ENCODE results near the gene FMO2. TPM values are rescaled to one million over a fixed set of nuclear protein-coding genes. Genes with fewer than 3 reads are reported as not detected.

The FMO2 gene
- polyA plus RNA-seq, 3 donors = not detected

- Mint-ChIP-seq H3K27ac (no peak overlapping the region), H3K9me3 (peaks cover 0 to 3% (median 0%) of the 10 kb centered on the region in 7 donors), H3K4me3 (no peak overlapping the region), H3K4me1 (peaks cover 10% of the 10 kb centered on the region), H3K36me3 (no peaks in the 10 kb centered on the region), H3K27me3 (ENCODE audit: low read depth in 3 of 3) (peaks cover 26 to 34% (median 29%) of the 10 kb centered on the region in 3 donors)
- Histone ChIP-seq H3K79me2 (ENCODE audit: insufficient read depth, low read length) (no peaks in the 10 kb centered on the region), H2AFZ (ENCODE audit: insufficient read depth, low read depth, low read length, poor library complexity, severe bottlenecking) (no peak overlapping the region), H3K9ac (ENCODE audit: insufficient read depth, low read length, poor library complexity, severe bottlenecking) (no peak overlapping the region), H3K4me1 (ENCODE audit: control insufficient read depth in 1 of 2, insufficient read depth in 2 of 2, low read length in 2 of 2) (peaks cover 7 to 8% of the 10 kb centered on the region in 2 donors), H3K27me3 (ENCODE audit: control insufficient read depth in 2 of 2, insufficient read depth in 2 of 2, low read length in 2 of 2) (peaks cover 14 to 40% of the 10 kb centered on the region in 2 donors), H3K4me2 (replicated peaks; ENCODE audit: extremely low read depth, low read length, poor library complexity, severe bottlenecking) (no peak overlapping the region), H4K20me1 (ENCODE audit: insufficient read depth, low read length) (no peaks in the 10 kb centered on the region), H3K36me3 (replicated peaks in 1 of 2; ENCODE audit: control insufficient read depth in 1 of 2, insufficient read depth in 2 of 2, low read length in 2 of 2) (no peaks in the 10 kb centered on the region), H3K4me3 (replicated peaks in 1 of 3; ENCODE audit: low read depth in 2 of 3, low read length in 3 of 3) (no peak overlapping the region), H3K27ac (ENCODE audit: low read depth in 1 of 2, low read length in 2 of 2) (no peak overlapping the region), H3K9me3 (replicated peaks in 1 of 2; ENCODE audit: control insufficient read depth in 1 of 2, insufficient read depth in 1 of 2, low read length in 2 of 2) (no peaks in the 10 kb centered on the region)
- intact Hi-C loops (cut with micrococcal nuclease) = no loop called here
- WGBS (ENCODE audit: insufficient coverage) = no CpG with 5 or more reads among the region's 1 CpG
- TF ChIP-seq CTCF (IDR thresholded peaks at IDR 0.05) = no peak
- DNase-seq = no peak
Observed at GRCh38 chr1:171248841-171249240, 63.7 kb downstream of the FMO2 start.

- Histone ChIP-seq H3K4me1 (ENCODE audit: control insufficient read depth in 1 of 2, insufficient read depth in 2 of 2, low read length in 2 of 2) (peaks cover 7 to 8% of the 10 kb centered on the region in 2 donors), H4K20me1 (ENCODE audit: insufficient read depth, low read length) (no peaks in the 10 kb centered on the region), H3K4me3 (replicated peaks in 1 of 3; ENCODE audit: low read depth in 2 of 3, low read length in 3 of 3) (no peak overlapping the region), H2AFZ (ENCODE audit: insufficient read depth, low read depth, low read length, poor library complexity, severe bottlenecking) (no peak overlapping the region), H3K4me2 (replicated peaks; ENCODE audit: extremely low read depth, low read length, poor library complexity, severe bottlenecking) (no peak overlapping the region), H3K9ac (ENCODE audit: insufficient read depth, low read length, poor library complexity, severe bottlenecking) (no peak overlapping the region), H3K79me2 (ENCODE audit: insufficient read depth, low read length) (no peaks in the 10 kb centered on the region), H3K27me3 (ENCODE audit: control insufficient read depth in 2 of 2, insufficient read depth in 2 of 2, low read length in 2 of 2) (peaks cover 14 to 40% of the 10 kb centered on the region in 2 donors), H3K27ac (ENCODE audit: low read depth in 1 of 2, low read length in 2 of 2) (no peak overlapping the region), H3K9me3 (replicated peaks in 1 of 2; ENCODE audit: control insufficient read depth in 1 of 2, insufficient read depth in 1 of 2, low read length in 2 of 2) (no peaks in the 10 kb centered on the region), H3K36me3 (replicated peaks in 1 of 2; ENCODE audit: control insufficient read depth in 1 of 2, insufficient read depth in 2 of 2, low read length in 2 of 2) (no peaks in the 10 kb centered on the region)
- Mint-ChIP-seq H3K36me3 (no peaks in the 10 kb centered on the region), H3K4me3 (no peak overlapping the region), H3K4me1 (peaks cover 10% of the 10 kb centered on the region), H3K9me3 (peaks cover 0 to 3% (median 0%) of the 10 kb centered on the region in 7 donors), H3K27ac (no peak overlapping the region), H3K27me3 (ENCODE audit: low read depth in 3 of 3) (peaks cover 28 to 32% (median 29%) of the 10 kb centered on the region in 3 donors)
- DNase-seq = no peak
- intact Hi-C loops (cut with micrococcal nuclease) = no loop called here
- no peak for TF ChIP-seq CTCF (IDR thresholded peaks at IDR 0.05)
- WGBS (ENCODE audit: insufficient coverage) = 79% methylated on average over 2 of the region's 3 CpGs
Observed at GRCh38 chr1:171250263-171250662, 65.2 kb downstream of the FMO2 start.
